Endometrium (tissue), 2 donors: ENCODE measurements around the gene TFE3.
"Not testable (repeated sequence)": the region's sequence is repeated elsewhere in the genome, so short reads cannot be mapped to it uniquely, and the experiment has no call there.

ENCODE experiments used
- FAIRE-seq: peaks from 2 replicates; lab custom pipeline; 2012; peaks lifted over from hg19 to GRCh38; lab: Jason Lieb, UNC
- donor health status: control.
- donor health status: control.

Gene TFE3

DNA sequence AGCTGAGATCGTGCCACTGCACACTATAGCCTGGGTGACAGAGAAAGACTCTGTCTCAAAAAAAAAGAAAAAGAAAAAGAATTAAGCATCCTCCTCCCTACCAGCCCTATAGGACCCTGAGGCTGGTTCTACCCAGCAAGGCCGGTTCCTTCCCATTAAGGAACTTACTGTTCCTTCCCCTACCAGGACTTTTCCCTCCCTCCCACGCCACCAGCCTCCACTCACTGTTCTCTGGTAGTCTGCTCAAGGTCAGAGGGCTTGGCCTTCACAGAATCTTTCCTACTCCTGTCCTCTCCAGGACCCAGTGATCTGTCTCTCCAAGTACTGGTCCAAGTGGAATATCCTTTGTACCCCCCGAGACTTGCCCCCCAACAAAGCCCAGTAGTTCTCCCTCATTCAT lies 42.5 kb downstream of the TFE3 start:
- FAIRE-seq: no peak

- no peak for FAIRE-seq
Observed at GRCh38 chrX:48999030-48999429, 44.1 kb downstream of the TFE3 start.

- FAIRE-seq: no peak
Observed at GRCh38 chrX:48998391-48998790, 44.8 kb downstream of the TFE3 start.

GRCh38 chrX:48997865-48998264 lies 45.3 kb downstream of the TFE3 start:
- FAIRE-seq: no peak

- no peak for FAIRE-seq
Observed at GRCh38 chrX:48997455-48997854, 45.7 kb downstream of the TFE3 start.

DNA sequence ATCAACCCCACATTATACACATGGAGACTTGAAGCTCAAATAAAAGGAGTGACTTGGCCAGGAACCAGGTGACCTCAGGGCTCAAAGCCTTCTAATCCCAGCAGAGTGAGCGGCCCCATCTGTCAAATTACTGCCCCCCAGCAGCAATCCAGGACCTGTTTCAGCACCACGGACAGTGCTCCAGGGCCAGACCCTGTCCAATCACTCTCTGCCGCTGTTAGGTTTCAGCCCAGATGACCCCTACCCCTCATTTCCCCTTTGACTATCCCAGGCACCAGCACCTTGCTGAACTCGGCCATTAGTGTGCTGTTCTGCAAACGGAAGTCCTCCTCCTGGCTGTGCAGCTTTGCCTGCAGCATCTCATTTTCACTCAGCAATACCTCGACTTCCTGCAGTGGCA lies 46.2 kb downstream of the TFE3 start:
- FAIRE-seq: no peak

- no peak for FAIRE-seq
Observed at GRCh38 chrX:48992341-48992740, 50.8 kb downstream of the TFE3 start.

DNA sequence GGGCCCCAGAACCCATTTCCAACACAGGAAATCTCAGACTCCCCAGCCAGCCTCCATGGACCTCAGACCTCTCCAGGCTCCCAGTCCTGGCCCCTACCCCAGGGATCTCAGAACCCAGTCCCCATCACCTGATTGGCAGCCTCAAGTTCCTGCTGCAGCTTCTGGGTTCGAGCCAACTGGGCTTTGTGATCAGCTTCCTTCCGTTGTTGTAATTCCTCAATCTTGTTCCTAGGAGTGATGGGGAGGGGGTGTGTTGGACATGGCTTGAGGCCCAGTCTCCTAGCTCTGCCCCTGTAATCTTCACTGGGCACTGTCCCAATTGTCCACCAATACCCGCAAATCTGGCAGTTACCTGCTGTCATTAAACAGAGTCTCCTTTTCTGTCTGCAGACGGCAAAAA lies 53.7 kb downstream of the TFE3 start:
- no peak for FAIRE-seq

DNA sequence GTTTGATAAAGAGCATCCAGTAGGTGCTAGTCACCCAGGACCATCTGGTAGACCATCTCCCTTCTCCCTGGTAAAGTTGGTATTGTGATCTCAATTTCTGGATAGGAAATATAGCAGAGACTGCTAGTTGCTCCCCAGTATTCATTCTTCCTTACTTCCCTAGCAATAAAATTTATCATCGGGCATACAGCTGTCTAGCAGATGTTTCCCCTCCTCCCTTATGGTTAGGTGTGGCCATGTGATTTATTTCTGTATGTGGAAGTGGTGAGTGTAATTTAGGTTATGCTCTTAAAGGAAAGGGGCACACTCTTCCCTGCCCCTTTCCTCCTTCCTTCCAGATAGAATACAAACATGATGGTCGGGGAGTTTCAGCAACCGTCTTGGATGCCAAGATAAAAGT lies 59.3 kb downstream of the TFE3 start:
- FAIRE-seq: no peak

DNA sequence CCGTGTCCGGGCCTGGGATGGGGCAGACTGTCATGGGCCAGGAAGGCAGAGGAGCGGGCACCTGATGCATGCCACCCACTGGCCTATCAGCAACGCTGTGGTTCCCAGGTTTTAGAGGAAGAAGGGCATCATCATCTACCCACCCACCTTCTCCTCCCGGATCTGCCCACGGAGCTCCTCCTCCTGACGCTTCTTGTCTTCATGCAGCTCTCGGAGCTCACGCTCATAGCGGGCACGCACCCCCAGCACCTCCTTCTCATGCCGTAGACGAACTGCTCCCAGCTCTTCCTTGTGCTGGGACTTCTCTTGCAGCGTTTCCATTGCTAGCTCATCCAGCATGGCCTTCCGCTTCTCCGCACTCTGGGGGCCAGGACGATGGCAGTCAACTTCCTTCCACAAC lies 60.1 kb downstream of the TFE3 start:
- no peak for FAIRE-seq

- no peak for FAIRE-seq
Observed at GRCh38 chrX:48981178-48981577, 62.0 kb downstream of the TFE3 start.

GRCh38 chrX:48980341-48980740 lies 62.8 kb downstream of the TFE3 start:
- not testable (repeated sequence) for FAIRE-seq
